MM.1S (cell line): Measurements from ENCODE around the gene CEP63.

ENCODE experiments used
- CTCF ChIP-seq: fragments of 300-600 bp; sonication (generic); IDR thresholded peaks from 2 replicates; pipeline ENCODE4 v1.5.1; 2016; ENCODE audit warnings: antibody characterized with exemption, low read length, mixed read lengths
- EZH2 ChIP-seq: fragments of 300-600 bp; sonication (generic); optimal IDR thresholded peaks from 2 replicates; pipeline ENCODE3; 2017; ENCODE audit warnings: low read depth, mild to moderate bottlenecking, antibody characterized with exemption, low read length, mixed read lengths
- EZH2phosphoT487 ChIP-seq: fragments of 300-600 bp; sonication (generic); IDR thresholded peaks from 2 replicates; pipeline ENCODE4 v1.6.1; 2018; ENCODE audit warnings: antibody characterized with exemption, low read length

- TF ChIP-seq CTCF (no peak), EZH2phosphoT487 (no peak), EZH2 (no peak)
These were observed 48.6 kb upstream of the CEP63 start for GRCh38 chr3:134437211-134437752.
